HG03439 (cell line): Measurements from ENCODE around the gene GH1.
"Not testable (repeated sequence)": the region's sequence is repeated elsewhere in the genome, so short reads cannot be mapped to it uniquely, and the experiment has no call there.

Source experiments
- ATAC-seq: cut with Tn5 transposase; IDR thresholded peaks from one replicate; pipeline ENCODE4 v1.9.1; 2021; ENCODE audit warnings: mild to moderate bottlenecking, moderate library complexity; ENCODE audit not compliant: unreplicated experiment

Gene GH1

GRCh38 chr17:63869491-63870291 is 48.9 kb downstream of the GH1 start:
- not testable (repeated sequence) for ATAC-seq
